Measurements from ENCODE around the gene POGZ. TPM values are rescaled to one million over a fixed set of nuclear protein-coding genes. Genes with fewer than 3 reads are reported as not detected.

POGZ gene
- total and polyA plus RNA-seq, 2 of the 13 experiments (the other 11 are each of a cell fraction or from before 2014, with no cell fraction given): 15.3 to 45.6 TPM

GRCh38 chr1:151399324-151400171 is 59.7 kb downstream of the POGZ start, which contains the start of gene PSMB4 (continued):
- TF ChIP-seq ZHX2 (IDR thresholded peaks at IDR 0.05; ENCODE audit: low read depth) (peak; percentile 86), ZHX2 (CRISPR knock-in tag; IDR thresholded peaks at IDR 0.05; ENCODE audit: borderline replicate concordance) (no peak; the same call in 1 of the 2 replicates), ZNF34 (CRISPR knock-in tag; IDR thresholded peaks at IDR 0.05; ENCODE audit: borderline replicate concordance) (0 out of 2 replicates have a peak, but pooled peaks have one; percentile 70), ZBTB7A (CRISPR knock-in tag; IDR thresholded peaks at IDR 0.05) (peak; percentile 78; the same call in 1 of the 2 replicates), DRAP1 (CRISPR knock-in tag; IDR thresholded peaks at IDR 0.05) (peak; percentile 74), ATF4 (CRISPR knock-in tag; IDR thresholded peaks at IDR 0.05) (0 out of 4 replicates have a peak, but pooled peaks of 1 of the 2 experiments have one; percentile 36), ZNF710 (CRISPR knock-in tag; IDR thresholded peaks at IDR 0.05; ENCODE audit: borderline replicate concordance) (peak; percentile 20; the same call in 1 of the 2 replicates), ERF (CRISPR knock-in tag; IDR thresholded peaks at IDR 0.05) (peak; percentile 64; the same call in 1 of the 2 replicates), ZNF414 (CRISPR knock-in tag; IDR thresholded peaks at IDR 0.05) (0 out of 2 replicates have a peak, but pooled peaks have one; percentile 37), RAD21 (CRISPR knock-in tag; IDR thresholded peaks at IDR 0.05) (peak; percentile 40; the same call in 1 of the 2 replicates), SALL1 (CRISPR knock-in tag; IDR thresholded peaks at IDR 0.05) (peak; percentile 52), HBP1 (CRISPR knock-in tag; IDR thresholded peaks at IDR 0.05; ENCODE audit: low read depth) (peak; percentile 69; the same call in 1 of the 2 replicates), KAT8 (CRISPR knock-in tag; IDR thresholded peaks at IDR 0.05) (peak; percentile 89), ZNF670 (CRISPR knock-in tag; IDR thresholded peaks at IDR 0.05; ENCODE audit: borderline replicate concordance) (peak; percentile 29; the same call in 1 of the 2 replicates), ZNF136 (CRISPR knock-in tag; IDR thresholded peaks at IDR 0.05; ENCODE audit: low read depth) (0 out of 2 replicates have a peak, but pooled peaks have one; percentile 82), TEAD3 (CRISPR knock-in tag; optimal IDR thresholded peaks at IDR 0.05; ENCODE audit: borderline replicate concordance) (peak; percentile 50)

All from HepG2 (cell line).